Caco-2 (cell line): ENCODE data around the gene CSNK2A2. TPM values are rescaled to one million over a fixed set of nuclear protein-coding genes. Genes with fewer than 3 reads are reported as not detected.

Experiments used
- BruUV-seq: library from RNA; stranded (reverse); fragments of 400-500 nt; replicated peaks from 2 replicates; lab custom pipeline; 2021; lab: Mats Ljungman, UMichigan
- CTCF ChIA-PET: fragments of 300-600 bp; sonication (Branson Sonifier 250); formaldehyde crosslinking; loops from one replicate; lab custom pipeline; 2022; ENCODE audit warnings: antibody characterized with exemption; lab: Charles Lee
- POLR2A ChIA-PET: fragments of 300-600 bp; sonication (Branson Sonifier 250); formaldehyde crosslinking; loops from one replicate; lab custom pipeline; 2022; ENCODE audit warnings: antibody characterized with exemption; lab: Charles Lee
- DNase-seq, 2 experiments: peaks; one replicate each; pipeline versions ENCODE4 v3.0.0 to v3.0.0-alpha.2; 2020 to 2022
- H3K27me3 ChIP-seq: replicated peaks from 2 replicates; pipeline ENCODE4 v1.6.0; 2011; ENCODE audit warnings: low read length; ENCODE audit not compliant: control insufficient read depth, insufficient read depth
- H3K36me3 ChIP-seq: 2 replicates; pipeline ENCODE4 v1.5.1; 2011; ENCODE audit warnings: low read length; ENCODE audit not compliant: control insufficient read depth, insufficient read depth
- H3K4me1 ChIP-seq: fragments of 250-450 bp; sonication (Bioruptor Pico); 2 replicates; pipeline ENCODE4 v1.5.1; 2020; ENCODE audit warnings: mild to moderate bottlenecking
- H3K4me3 ChIP-seq: 2 replicates; pipeline ENCODE4 v1.5.1; 2011; ENCODE audit warnings: low read depth, mild to moderate bottlenecking, control low read depth, low read length
- H3K9me3 ChIP-seq: fragments of 250-450 bp; sonication (Bioruptor Pico); 2 replicates; pipeline ENCODE4 v1.5.1; 2020; ENCODE audit warnings: mild to moderate bottlenecking, moderate library complexity
- H3K27ac Mint-ChIP-seq: one replicate; pipeline ENCODE4 v1.8.0; 2022; ENCODE audit warnings: mixed read lengths; ENCODE audit not compliant: unreplicated experiment
- H3K27me3 Mint-ChIP-seq: one replicate; pipeline ENCODE4 v1.8.0; 2022; ENCODE audit warnings: mixed read lengths; ENCODE audit not compliant: insufficient read depth, unreplicated experiment
- H3K36me3 Mint-ChIP-seq: one replicate; pipeline ENCODE4 v1.8.0; 2022; ENCODE audit warnings: mild to moderate bottlenecking, mixed read lengths; ENCODE audit not compliant: insufficient read depth, unreplicated experiment
- H3K4me1 Mint-ChIP-seq: one replicate; pipeline ENCODE4 v1.8.0; 2022; ENCODE audit warnings: low read depth, mixed read lengths; ENCODE audit not compliant: unreplicated experiment
- H3K4me3 Mint-ChIP-seq: one replicate; pipeline ENCODE4 v1.8.0; 2022; ENCODE audit warnings: mild to moderate bottlenecking, moderate library complexity, mixed read lengths; ENCODE audit not compliant: unreplicated experiment
- H3K9me3 Mint-ChIP-seq: one replicate; pipeline ENCODE4 v1.8.0; 2022; ENCODE audit warnings: mixed read lengths; ENCODE audit not compliant: unreplicated experiment
- CTCF ChIP-seq, 2 experiments: fragments of 200-600 bp in 1 of 2; IDR thresholded peaks; 1 replicate in 1 of 2; 2 replicates in 1 of 2; pipeline versions ENCODE4 v1.5.1 to v1.8.0; 2011 to 2022; ENCODE audit warnings: antibody characterized with exemption in 1 of 2, control low read depth in 1 of 2, inconsistent platforms in 1 of 2, low read depth in 1 of 2, low read length in 1 of 2, mild to moderate bottlenecking in 1 of 2, moderate library complexity in 1 of 2; ENCODE audit not compliant: insufficient read depth in 1 of 2, severe bottlenecking in 1 of 2, unreplicated experiment in 1 of 2
- intact Hi-C: fragments of 100-400 bp; cut with micrococcal nuclease; formaldehyde crosslinking; loops from one replicate; pipeline ENCODE4 v1.10.0; 2022; ENCODE audit not compliant: unreplicated experiment
- total RNA-seq: library from RNA; stranded (reverse); gene quantifications from 2 replicates; pipeline ENCODE4 v1.2.3, GENCODE V29; 2022

The CSNK2A2 gene
- total RNA-seq, 1 experiment from 2014 or later = 181 TPM

- no peak overlapping the region for H3K27ac Mint-ChIP-seq
- BruUV-seq = no TSS peak
- peaks cover 5% of the 10 kb centered on the region for H3K36me3 ChIP-seq
- CTCF ChIA-PET = interaction anchor here (1.1 kb wide), 1 partner anchor 9 kb away, joined by 6 read pairs; no protein-coding TSS in a partner anchor
- H3K36me3 Mint-ChIP-seq = peaks cover 27% of the 10 kb centered on the region
- H3K4me1 Mint-ChIP-seq = peaks cover 40% of the 10 kb centered on the region
- H3K27me3 ChIP-seq = no peaks in the 10 kb centered on the region
- intact Hi-C loops = no loop called here
- no peak overlapping the region for H3K4me3 ChIP-seq
- H3K9me3 ChIP-seq = no peaks in the 10 kb centered on the region
- no peak for TF ChIP-seq CTCF (IDR thresholded peaks at IDR 0.05; ENCODE audit: insufficient read depth in 1 of 2, low read depth in 1 of 2, low read length in 1 of 2, severe bottlenecking in 1 of 2, unreplicated experiment in 1 of 2)
- H3K4me3 Mint-ChIP-seq = no peak overlapping the region
- H3K27me3 Mint-ChIP-seq = no peaks in the 10 kb centered on the region
- H3K4me1 ChIP-seq = peaks cover 36% of the 10 kb centered on the region
- no peaks in the 10 kb centered on the region for H3K9me3 Mint-ChIP-seq
- no peak for DNase-seq
- POLR2A ChIA-PET = no interaction called here
Observed at GRCh38 chr16:58119509-58119845, 78.4 kb downstream of the CSNK2A2 start.

- Histone ChIP-seq H3K4me3 (no peak overlapping the region), H3K9me3 (no peaks in the 10 kb centered on the region), H3K4me1 (peaks cover 30% of the 10 kb centered on the region), H3K36me3 (peaks cover 5% of the 10 kb centered on the region), H3K27me3 (no peaks in the 10 kb centered on the region)
- Mint-ChIP-seq H3K9me3 (no peaks in the 10 kb centered on the region), H3K27me3 (no peaks in the 10 kb centered on the region), H3K4me1 (peaks cover 34% of the 10 kb centered on the region), H3K36me3 (peaks cover 31% of the 10 kb centered on the region), H3K4me3 (no peak overlapping the region), H3K27ac (no peak overlapping the region)
- no TSS peak for BruUV-seq
- intact Hi-C loops = no loop called here
- no peak for DNase-seq
- POLR2A ChIA-PET = interaction anchor here (0.6 kb wide), 1 partner anchor 10 kb away, joined by 4 read pairs; the partner anchor contains the start of gene CFAP20
- CTCF ChIA-PET = interaction anchor here (0.8 to 1.1 kb wide), 2 partner anchors 9 to 91 kb away, joined by 6 to 9 read pairs; no protein-coding TSS in a partner anchor
- TF ChIP-seq CTCF (IDR thresholded peaks at IDR 0.05; ENCODE audit: insufficient read depth in 1 of 2, low read depth in 1 of 2, low read length in 1 of 2, severe bottlenecking in 1 of 2, unreplicated experiment in 1 of 2) = no peak
Observed at GRCh38 chr16:58118801-58119508, 79.0 kb downstream of the CSNK2A2 start.

- Histone ChIP-seq H3K36me3 (peaks cover 5% of the 10 kb centered on the region), H3K9me3 (no peaks in the 10 kb centered on the region), H3K4me3 (no peak overlapping the region), H3K4me1 (peaks cover 20% of the 10 kb centered on the region), H3K27me3 (no peaks in the 10 kb centered on the region)
- ChIA-PET CTCF (no interaction called here), POLR2A (interaction anchor here (0.7 kb wide), 1 partner anchor 92 kb away, joined by 6 read pairs; no protein-coding TSS in a partner anchor)
- Mint-ChIP-seq H3K4me1 (peaks cover 23% of the 10 kb centered on the region), H3K9me3 (no peaks in the 10 kb centered on the region), H3K27me3 (no peaks in the 10 kb centered on the region), H3K36me3 (peaks cover 45% of the 10 kb centered on the region), H3K27ac (no peak overlapping the region), H3K4me3 (no peak overlapping the region)
- TF ChIP-seq CTCF (IDR thresholded peaks at IDR 0.05; ENCODE audit: insufficient read depth in 1 of 2, low read depth in 1 of 2, low read length in 1 of 2, severe bottlenecking in 1 of 2, unreplicated experiment in 1 of 2) = no peak
- no TSS peak for BruUV-seq
- DNase-seq = peak in 1 of 2 experiments; percentile 4
- intact Hi-C loops = no loop called here
Observed at GRCh38 chr16:58116529-58116928, 81.4 kb downstream of the CSNK2A2 start.
